ENCODE measurements around the gene YAP1. TPM values are rescaled to one million over a fixed set of nuclear protein-coding genes. Genes with fewer than 3 reads are reported as not detected.

The YAP1 gene
- total RNA-seq, 2 donors from 2014 or later, result 26.0 to 38.9 TPM

DNA sequence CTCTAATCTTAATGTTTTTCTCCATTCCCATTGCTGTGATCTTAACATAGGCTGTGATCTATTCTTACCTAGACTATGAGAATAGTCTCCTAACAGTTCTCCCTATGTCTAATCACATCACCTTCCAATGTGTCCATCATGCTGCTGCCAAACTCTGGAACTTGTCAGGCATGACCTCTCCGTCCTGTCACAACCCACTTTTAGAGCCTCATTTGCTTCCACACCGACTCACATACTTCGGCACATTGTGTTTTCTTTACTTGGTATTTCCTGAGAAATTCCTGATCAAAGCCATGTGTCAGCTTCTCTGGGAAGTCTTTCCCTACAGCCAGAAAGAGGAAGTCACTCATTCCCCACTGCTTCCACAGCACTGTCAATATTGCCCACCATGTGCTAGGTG lies 166.5 kb downstream of the YAP1 start:
- Histone ChIP-seq H3K9me3 (no peaks in the 10 kb centered on the region), H3K27ac (peak overlapping the region in 2 of 4 donors; percentile 27 to 31), H3K4me3 (no peak overlapping the region), H3K36me3 (replicated peaks in 1 of 2; ENCODE audit: insufficient read depth in 1 of 2, low read depth in 2 of 2) (no peaks in the 10 kb centered on the region), H3K4me1 (peaks cover 34% of the 10 kb centered on the region), H3K27me3 (no peaks in the 10 kb centered on the region)
- TF ChIP-seq POLR2A (IDR thresholded peaks at IDR 0.05), result no peak
- TF ChIP-seq, protein P1, sequence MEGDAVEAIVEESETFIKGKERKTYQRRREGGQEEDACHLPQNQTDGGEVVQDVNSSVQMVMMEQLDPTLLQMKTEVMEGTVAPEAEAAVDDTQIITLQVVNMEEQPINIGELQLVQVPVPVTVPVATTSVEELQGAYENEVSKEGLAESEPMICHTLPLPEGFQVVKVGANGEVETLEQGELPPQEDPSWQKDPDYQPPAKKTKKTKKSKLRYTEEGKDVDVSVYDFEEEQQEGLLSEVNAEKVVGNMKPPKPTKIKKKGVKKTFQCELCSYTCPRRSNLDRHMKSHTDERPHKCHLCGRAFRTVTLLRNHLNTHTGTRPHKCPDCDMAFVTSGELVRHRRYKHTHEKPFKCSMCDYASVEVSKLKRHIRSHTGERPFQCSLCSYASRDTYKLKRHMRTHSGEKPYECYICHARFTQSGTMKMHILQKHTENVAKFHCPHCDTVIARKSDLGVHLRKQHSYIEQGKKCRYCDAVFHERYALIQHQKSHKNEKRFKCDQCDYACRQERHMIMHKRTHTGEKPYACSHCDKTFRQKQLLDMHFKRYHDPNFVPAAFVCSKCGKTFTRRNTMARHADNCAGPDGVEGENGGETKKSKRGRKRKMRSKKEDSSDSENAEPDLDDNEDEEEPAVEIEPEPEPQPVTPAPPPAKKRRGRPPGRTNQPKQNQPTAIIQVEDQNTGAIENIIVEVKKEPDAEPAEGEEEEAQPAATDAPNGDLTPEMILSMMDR (IDR thresholded peaks at IDR 0.05), result no peak
- 18 to 35% methylated on average over 3 of the region's 3 CpGs for WGBS, 2 donors
- no peak for ATAC-seq
- intact Hi-C loops (cut with DNase I), result no loop called here
- DNase-seq, result no peak

DNA sequence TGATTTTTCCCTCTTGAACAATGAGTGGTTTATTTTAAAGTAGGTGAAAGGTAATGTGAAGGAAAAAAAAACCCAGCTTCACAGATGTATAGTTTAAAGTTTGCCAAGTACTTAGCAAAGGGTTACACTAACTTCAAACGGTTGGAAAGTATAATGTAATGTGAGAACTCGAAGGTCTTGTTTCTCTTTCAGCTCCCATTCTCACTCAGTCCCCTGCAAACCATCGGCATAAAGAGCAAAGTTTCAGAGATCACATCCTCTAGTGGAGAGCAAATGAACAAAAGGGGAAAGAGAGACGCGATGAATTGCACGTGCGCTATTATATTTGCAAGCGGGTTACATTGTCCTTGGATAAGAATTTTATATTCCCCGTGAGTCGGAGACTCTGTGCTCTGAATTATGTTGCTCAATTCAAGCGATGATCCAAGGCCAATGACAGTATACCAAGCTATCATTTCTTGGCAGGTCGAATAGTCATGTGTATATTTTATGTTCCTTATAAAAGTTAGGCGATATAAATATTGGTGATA lies 169.5 kb downstream of the YAP1 start:
- H3K36me3 ChIP-seq (replicated peaks in 1 of 2; ENCODE audit: insufficient read depth in 1 of 2, low read depth in 2 of 2), result no peaks in the 10 kb centered on the region
- WGBS, 2 donors, result 4 to 5% methylated on average over 13 of the region's 13 CpGs
- intact Hi-C loops (cut with DNase I), result no loop called here
- TF ChIP-seq, protein P1 (IDR thresholded peaks at IDR 0.05), result peak in 4 of 7 experiments; percentile 36 to 55 (median 42)
- no peak for TF ChIP-seq POLR2A (IDR thresholded peaks at IDR 0.05)
- DNase-seq, result peak in 2 of 4 donors; percentile 34 to 48
- H3K27ac ChIP-seq, result peak overlapping the region; percentile 54 to 79 (median 61)
- no peaks in the 10 kb centered on the region for H3K9me3 ChIP-seq
- no peak overlapping the region for H3K4me3 ChIP-seq
- H3K27me3 ChIP-seq, result no peaks in the 10 kb centered on the region
- peak; percentile 76 for ATAC-seq
- H3K4me1 ChIP-seq, result peaks cover 34% of the 10 kb centered on the region

DNA sequence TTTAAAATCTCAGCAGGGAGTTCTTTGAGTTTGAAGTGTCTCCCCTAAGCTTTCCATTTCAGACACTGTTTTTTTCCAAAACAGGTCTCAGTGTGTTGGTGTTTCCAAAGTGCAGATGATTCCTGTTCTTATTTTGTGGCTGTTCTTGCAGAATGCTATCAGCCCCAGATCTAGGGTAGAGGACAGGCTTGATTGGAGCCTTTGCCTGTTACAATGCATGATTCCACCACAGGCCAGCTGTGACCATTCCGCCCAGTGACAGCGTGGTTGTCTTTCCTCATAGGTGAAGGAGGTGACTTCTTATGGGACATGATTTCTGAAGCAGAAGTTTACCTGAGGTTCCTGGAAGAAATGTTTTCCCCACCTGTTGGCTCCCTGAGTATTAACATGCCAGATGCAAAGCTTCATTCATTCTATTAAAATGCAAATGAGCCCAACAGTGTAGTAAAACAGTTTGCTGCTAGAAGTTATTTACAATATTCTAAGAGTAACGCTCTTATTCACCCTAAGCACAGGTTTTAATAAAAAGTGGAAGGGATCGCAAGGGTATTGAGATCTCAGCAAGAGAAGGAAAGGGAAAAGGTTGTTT lies 170.1 kb downstream of the YAP1 start:
- DNase-seq, result no peak
- Histone ChIP-seq H3K27ac (peak overlapping the region; percentile 54 to 79 (median 61)), H3K4me1 (peaks cover 34% of the 10 kb centered on the region), H3K27me3 (no peaks in the 10 kb centered on the region), H3K36me3 (replicated peaks in 1 of 2; ENCODE audit: insufficient read depth in 1 of 2, low read depth in 2 of 2) (no peaks in the 10 kb centered on the region), H3K9me3 (no peaks in the 10 kb centered on the region), H3K4me3 (no peak overlapping the region)
- intact Hi-C loops (cut with DNase I), result no loop called here
- WGBS, 2 donors, result 54 to 75% methylated on average over 4 of the region's 4 CpGs
- no peak for ATAC-seq
- TF ChIP-seq POLR2A (IDR thresholded peaks at IDR 0.05), result no peak
- TF ChIP-seq, protein P1 (IDR thresholded peaks at IDR 0.05), result no peak

Other genes starting within 250 kb of the YAP1 start
- gene CEP126, start 195.4 kb upstream of the YAP1 start, total RNA-seq, result 1 to 10 TPM; 2.6 to 4.0 TPM
- gene ANGPTL5, start 193.9 kb upstream of the YAP1 start, total RNA-seq, result not detected
- under 1 TPM in 1 of 2 donors, not detected in 1; 0.52 TPM for gene CFAP300, start 63.0 kb upstream of the YAP1 start, total RNA-seq
- gene BIRC3, start 207.0 kb downstream of the YAP1 start, total RNA-seq, result 10 to 100 TPM in 1 of 2 donors, 1 to 10 TPM in 1; 5.3 to 13.2 TPM
- 10 to 100 TPM; 46.5 to 53.2 TPM for gene BIRC2, start 236.8 kb downstream of the YAP1 start, total RNA-seq

Measured in body of pancreas (tissue), 4 donors.